HEK293T (cell line): Measurements from ENCODE around the gene ACIN1.

ENCODE experiments used
- BHLHE40 ChIP-seq: fragments of 450-650 bp; IDR thresholded peaks from 2 replicates; pipeline ENCODE4 v1.6.1; 2016; ENCODE audit warnings: mild to moderate bottlenecking, moderate library complexity, borderline replicate concordance
- CTBP1 ChIP-seq: fragments of 450-650 bp; IDR thresholded peaks from 2 replicates; pipeline ENCODE4 v1.6.1; 2016; ENCODE audit warnings: borderline replicate concordance
- ELF4 ChIP-seq: fragments of 450-650 bp; IDR thresholded peaks from 2 replicates; pipeline ENCODE4 v1.6.1; 2017; ENCODE audit warnings: antibody characterized with exemption
- FOXA1 ChIP-seq: fragments of 450-650 bp; IDR thresholded peaks from 2 replicates; pipeline ENCODE4 v1.6.1; 2016; ENCODE audit warnings: mild to moderate bottlenecking
- FOXK2 ChIP-seq: fragments of 450-650 bp; IDR thresholded peaks from 2 replicates; pipeline ENCODE4 v1.6.1; 2016; ENCODE audit warnings: mild to moderate bottlenecking
- HDGF ChIP-seq: fragments of 450-650 bp; IDR thresholded peaks from 2 replicates; pipeline ENCODE4 v1.6.1; 2017; ENCODE audit warnings: antibody characterized with exemption, borderline replicate concordance
- L3MBTL2 ChIP-seq: fragments of 450-650 bp; conservative IDR thresholded peaks from 2 replicates; pipeline ENCODE4 v1.6.1; 2016; ENCODE audit warnings: mild to moderate bottlenecking
- LEF1 ChIP-seq: fragments of 450-650 bp; IDR thresholded peaks from 2 replicates; pipeline ENCODE4 v1.6.1; 2017; ENCODE audit warnings: mild to moderate bottlenecking, borderline replicate concordance
- NFRKB ChIP-seq: fragments of 450-650 bp; IDR thresholded peaks from 2 replicates; pipeline ENCODE4 v1.6.1; 2016; ENCODE audit warnings: mild to moderate bottlenecking, moderate library complexity
- SP1 ChIP-seq: fragments of 450-650 bp; IDR thresholded peaks from 2 replicates; pipeline ENCODE4 v1.6.1; 2017
- SUZ12 ChIP-seq: fragments of 450-650 bp; IDR thresholded peaks from 2 replicates; pipeline ENCODE4 v1.6.1; 2016; ENCODE audit warnings: mild to moderate bottlenecking
- TARDBP ChIP-seq: fragments of 450-650 bp; IDR thresholded peaks from 2 replicates; pipeline ENCODE4 v1.6.1; 2016
- ZNF384 ChIP-seq: fragments of 450-650 bp; IDR thresholded peaks from 2 replicates; pipeline ENCODE4 v1.6.1; 2016

GRCh38 chr14:23089498-23090253 is 5.3 kb downstream of the ACIN1 start:
- no peak for TF ChIP-seq BHLHE40
- TF ChIP-seq LEF1: no peak
- no peak for TF ChIP-seq L3MBTL2
- TF ChIP-seq SUZ12: no peak
- TF ChIP-seq TARDBP: no peak
- TF ChIP-seq ELF4: no peak
- no peak for TF ChIP-seq HDGF
- TF ChIP-seq FOXA1: no peak
- no peak for TF ChIP-seq NFRKB
- TF ChIP-seq SP1: no peak
- no peak for TF ChIP-seq CTBP1
- no peak for TF ChIP-seq ZNF384
- TF ChIP-seq FOXK2: no peak
